ENCODE data around the gene SULT1B1.

The SULT1B1 gene

GRCh38 chr4:69750346-69750745 lies 10.1 kb downstream of the SULT1B1 start:
- no peak for DNase-seq

DNA sequence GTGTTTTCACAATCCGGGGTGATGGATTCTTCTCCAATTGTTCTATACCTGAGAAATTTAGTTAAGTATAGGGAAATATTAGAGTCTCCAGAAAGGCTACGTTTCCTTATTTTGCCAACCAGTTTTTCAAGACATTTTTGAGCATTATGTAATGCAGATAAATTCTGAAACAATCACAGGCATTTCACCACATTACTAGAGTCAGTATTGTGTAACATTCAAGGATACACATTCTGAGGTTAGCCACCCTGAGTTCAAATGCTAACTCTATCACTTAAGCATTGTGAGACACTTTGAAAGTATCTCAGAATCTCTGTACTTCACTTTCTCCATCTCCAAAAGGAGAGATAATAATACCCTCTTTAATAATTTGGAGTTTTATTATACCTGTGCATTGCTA lies 10.6 kb downstream of the SULT1B1 start:
- no peak for DNase-seq

GRCh38 chr4:69748173-69748572 lies 12.2 kb downstream of the SULT1B1 start:
- no peak for DNase-seq

GRCh38 chr4:69744157-69744478 lies 16.3 kb downstream of the SULT1B1 start:
- no peak for DNase-seq

GRCh38 chr4:69743476-69744156 lies 16.8 kb downstream of the SULT1B1 start:
- DNase-seq = no peak

DNA sequence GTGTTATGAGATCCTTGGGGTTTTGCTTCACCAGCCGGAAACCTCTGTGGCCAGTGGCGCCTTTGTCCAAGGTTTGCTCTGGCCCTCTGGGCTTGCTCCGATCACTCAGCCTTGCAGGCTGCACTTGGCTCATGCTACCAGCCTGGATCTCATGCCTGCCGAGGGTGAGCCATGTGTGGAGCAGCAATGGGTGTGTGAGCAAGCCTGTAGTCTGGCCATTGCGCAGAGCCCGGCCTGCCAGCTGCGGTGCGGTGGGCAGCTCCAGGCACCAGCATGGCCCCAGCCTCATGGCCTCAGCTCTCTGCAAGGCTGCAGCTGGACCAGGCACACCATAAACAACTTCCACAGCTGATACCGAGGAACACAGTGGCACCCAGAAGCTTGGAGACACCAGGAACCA lies 17.8 kb downstream of the SULT1B1 start:
- no peak for DNase-seq

DNA sequence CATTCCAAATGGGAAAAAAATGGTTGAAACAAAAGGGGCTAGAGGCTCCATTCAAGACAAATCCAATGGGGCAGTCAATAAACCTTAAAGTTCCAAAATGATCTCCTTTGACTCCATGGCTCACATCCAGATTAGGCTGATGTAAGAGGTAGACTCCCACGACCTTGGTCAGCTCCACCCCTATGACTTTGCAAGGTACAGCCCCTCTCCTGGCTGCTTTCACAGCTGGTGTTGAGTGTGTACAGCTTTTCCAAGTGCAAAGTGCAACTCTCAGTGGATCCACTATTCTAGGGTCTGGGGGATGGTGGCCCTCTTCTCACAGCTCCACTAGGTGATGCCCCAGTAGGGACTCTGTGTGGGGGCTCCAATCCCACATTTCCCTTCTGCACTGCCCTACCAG lies 21.5 kb downstream of the SULT1B1 start:
- DNase-seq = no peak

GRCh38 chr4:69735119-69735518 lies 25.3 kb downstream of the SULT1B1 start:
- no peak for DNase-seq

GRCh38 chr4:69731847-69732246 lies 28.6 kb downstream of the SULT1B1 start:
- no peak for DNase-seq

- DNase-seq = no peak
These were observed 29.2 kb downstream of the SULT1B1 start for GRCh38 chr4:69731241-69731640.

GRCh38 chr4:69730002-69730401 lies 30.4 kb downstream of the SULT1B1 start:
- no peak for DNase-seq

GRCh38 chr4:69727926-69728325 lies 32.5 kb downstream of the SULT1B1 start:
- DNase-seq = no peak

- no peak for DNase-seq
These were observed 33.0 kb downstream of the SULT1B1 start for GRCh38 chr4:69727426-69727825.

- no peak for DNase-seq
These were observed 33.4 kb downstream of the SULT1B1 start for GRCh38 chr4:69726971-69727370.

- DNase-seq = no peak
These were observed 41.8 kb downstream of the SULT1B1 start for GRCh38 chr4:69718396-69719271.

DNA sequence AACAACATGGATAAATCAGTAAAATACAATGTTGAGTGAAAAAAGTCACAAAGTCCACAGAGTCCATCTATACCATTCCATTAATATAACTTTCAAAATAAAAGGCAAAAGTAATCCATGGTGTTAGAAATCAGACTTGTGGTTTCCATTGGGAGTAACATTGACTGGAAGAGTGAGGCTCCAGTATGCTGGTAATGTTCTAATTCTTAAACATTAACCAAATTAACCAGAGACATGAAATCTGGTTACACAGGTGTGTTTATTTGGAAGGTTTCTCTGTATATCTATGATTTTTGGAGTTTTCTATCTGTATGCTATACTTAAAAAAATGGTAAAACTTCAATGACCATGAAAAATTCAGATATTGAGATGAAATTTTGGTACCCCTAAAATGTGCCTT lies 42.6 kb downstream of the SULT1B1 start:
- DNase-seq = no peak

DNA sequence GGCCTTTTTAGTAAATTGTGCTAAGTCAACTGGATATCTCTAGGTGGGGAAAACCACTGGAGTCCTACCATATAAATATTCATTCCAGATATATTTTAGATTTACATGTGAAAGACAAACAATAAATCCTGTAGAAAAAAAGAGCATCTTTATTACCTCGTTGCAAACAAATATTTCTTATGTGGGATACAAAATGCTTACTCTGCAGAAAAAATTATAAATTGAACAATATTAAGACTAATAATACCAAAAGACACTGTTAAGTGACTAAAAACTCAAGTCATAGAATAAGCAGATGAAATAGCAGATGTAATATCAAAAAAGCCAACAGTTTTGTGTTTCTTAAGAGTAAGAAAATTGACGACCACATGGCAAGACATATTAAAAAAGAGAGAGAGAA lies 43.8 kb downstream of the SULT1B1 start:
- no peak for DNase-seq

DNA sequence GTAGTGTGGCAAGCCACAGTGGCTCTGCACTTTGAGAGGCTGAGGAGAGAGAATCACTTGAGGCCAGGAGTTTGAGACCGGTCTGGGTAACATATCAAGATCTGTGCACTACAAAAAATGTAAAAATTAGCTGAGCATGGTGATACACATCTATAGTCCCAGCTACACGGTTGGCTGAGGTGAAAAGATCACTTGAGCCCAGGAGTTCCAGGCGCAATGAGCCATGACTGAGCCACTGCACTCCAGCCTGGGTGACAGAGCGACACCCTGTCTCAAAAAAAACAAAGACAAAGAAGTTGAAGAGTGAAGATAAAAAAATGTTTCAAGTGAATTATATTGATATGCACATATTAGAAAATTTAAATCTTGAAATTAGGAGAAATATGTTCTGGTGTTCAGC lies 46.3 kb downstream of the SULT1B1 start:
- DNase-seq = no peak

- no peak for DNase-seq
These were observed 46.8 kb downstream of the SULT1B1 start for GRCh38 chr4:69713593-69713992.

GRCh38 chr4:69710580-69710979 lies 49.8 kb downstream of the SULT1B1 start:
- DNase-seq = no peak

DNA sequence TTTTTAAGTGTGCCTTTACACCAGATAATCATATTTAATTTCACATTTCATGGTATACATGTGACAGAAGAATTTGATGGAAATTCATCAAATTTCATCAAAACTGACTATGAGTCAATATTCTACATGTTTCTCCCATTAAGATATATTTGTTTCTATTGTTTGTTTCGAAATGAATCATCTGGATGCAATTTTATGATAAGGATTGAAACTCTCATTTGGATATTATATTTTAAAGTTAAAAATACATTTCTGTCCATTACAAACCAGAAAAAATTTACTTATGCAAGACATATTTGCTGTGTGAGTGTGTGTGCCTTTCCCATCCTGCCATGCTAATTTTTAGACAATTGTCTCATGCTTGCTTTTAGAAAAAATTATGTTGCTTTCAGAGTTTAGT lies 52.2 kb downstream of the SULT1B1 start:
- no peak for DNase-seq

GRCh38 chr4:69707807-69708206 lies 52.6 kb downstream of the SULT1B1 start:
- no peak for DNase-seq

GRCh38 chr4:69702201-69702600 lies 58.2 kb downstream of the SULT1B1 start:
- DNase-seq = no peak

Measured in anterior cingulate cortex (tissue), 58 donors.